Measurements from ENCODE around the gene TTF1.

DNA sequence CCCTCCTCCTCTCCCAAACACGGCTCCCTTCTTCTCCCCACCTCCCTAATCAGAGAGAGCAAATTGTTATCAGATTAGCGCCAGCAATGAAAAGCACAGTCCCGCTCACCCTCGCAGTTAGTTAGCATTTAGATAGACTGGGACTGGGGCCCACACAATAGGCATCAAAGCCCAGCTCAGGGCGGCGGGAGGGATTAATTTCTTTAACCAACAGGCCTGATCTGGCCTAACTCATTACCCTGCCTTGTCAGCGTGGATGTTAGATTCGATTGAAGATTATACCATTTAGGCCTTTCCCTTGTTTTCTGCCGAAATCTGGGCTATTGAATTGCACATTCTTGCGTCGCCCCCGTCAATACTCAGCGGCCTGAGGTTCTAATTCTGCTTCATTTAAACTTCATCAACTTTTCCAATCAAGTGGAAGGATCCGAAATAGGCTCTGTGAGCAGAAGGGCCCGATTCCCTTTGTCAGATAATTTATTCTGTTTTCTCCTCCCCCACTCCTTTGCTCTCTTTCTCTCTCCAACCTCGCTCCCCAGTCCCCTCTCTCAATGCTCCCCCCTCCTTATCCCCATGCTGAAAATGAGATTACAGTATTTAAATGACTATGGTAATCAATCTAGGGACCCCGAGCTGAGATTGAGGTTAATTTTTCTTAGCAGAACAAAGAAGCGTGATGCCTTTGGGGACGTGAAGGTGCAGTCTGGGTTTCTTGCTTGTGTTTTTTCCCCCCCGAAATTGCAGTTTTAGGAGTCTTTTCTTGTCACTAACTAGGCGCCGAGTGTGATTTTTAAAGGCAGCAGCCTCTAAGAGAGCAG is 18.4 kb upstream of the TTF1 start:
- TF ChIP-seq, protein P1, sequence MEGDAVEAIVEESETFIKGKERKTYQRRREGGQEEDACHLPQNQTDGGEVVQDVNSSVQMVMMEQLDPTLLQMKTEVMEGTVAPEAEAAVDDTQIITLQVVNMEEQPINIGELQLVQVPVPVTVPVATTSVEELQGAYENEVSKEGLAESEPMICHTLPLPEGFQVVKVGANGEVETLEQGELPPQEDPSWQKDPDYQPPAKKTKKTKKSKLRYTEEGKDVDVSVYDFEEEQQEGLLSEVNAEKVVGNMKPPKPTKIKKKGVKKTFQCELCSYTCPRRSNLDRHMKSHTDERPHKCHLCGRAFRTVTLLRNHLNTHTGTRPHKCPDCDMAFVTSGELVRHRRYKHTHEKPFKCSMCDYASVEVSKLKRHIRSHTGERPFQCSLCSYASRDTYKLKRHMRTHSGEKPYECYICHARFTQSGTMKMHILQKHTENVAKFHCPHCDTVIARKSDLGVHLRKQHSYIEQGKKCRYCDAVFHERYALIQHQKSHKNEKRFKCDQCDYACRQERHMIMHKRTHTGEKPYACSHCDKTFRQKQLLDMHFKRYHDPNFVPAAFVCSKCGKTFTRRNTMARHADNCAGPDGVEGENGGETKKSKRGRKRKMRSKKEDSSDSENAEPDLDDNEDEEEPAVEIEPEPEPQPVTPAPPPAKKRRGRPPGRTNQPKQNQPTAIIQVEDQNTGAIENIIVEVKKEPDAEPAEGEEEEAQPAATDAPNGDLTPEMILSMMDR (IDR thresholded peaks at IDR 0.05): no peak
- TF ChIP-seq EZH2phosphoT487 (IDR thresholded peaks at IDR 0.05): peak; percentile 100

Data from neural progenitor cell (in vitro differentiated cells).